Upper lobe of left lung (tissue), 4 donors: ENCODE data around the gene COLEC11.

Source experiments
- CTCF ChIP-seq, 6 experiments: fragments of 450-650 bp in 4 of 6; fragments of 200-600 bp in 2 of 6; sonication (generic) in 2 of 6; IDR thresholded peaks; one replicate each; pipeline ENCODE4 v1.5.1; 2016 to 2019; ENCODE audit warnings: antibody characterized with exemption in 6 of 6
- POLR2A ChIP-seq, 4 donors: fragments of 450-650 bp; IDR thresholded peaks; one replicate each; pipeline ENCODE4 v1.5.1; 2016 to 2017; ENCODE audit warnings: antibody characterized with exemption in 4 of 4, mild to moderate bottlenecking in 2 of 4
- POLR2AphosphoS5 ChIP-seq, 2 donors: sonication (generic); formaldehyde crosslinking; IDR thresholded peaks; one replicate each; pipeline ENCODE4 v1.5.1; 2017; ENCODE audit warnings: antibody characterized with exemption in 2 of 2

GRCh38 chr2:3574155-3574554 is 20.8 kb upstream of the COLEC11 start:
- no peak for TF ChIP-seq CTCF (IDR thresholded peaks at IDR 0.05)
- no peak for TF ChIP-seq POLR2A (IDR thresholded peaks at IDR 0.05)
- no peak for TF ChIP-seq POLR2AphosphoS5 (IDR thresholded peaks at IDR 0.05)
